DOHH2 (cell line): ENCODE data around the gene CREM.

ENCODE experiments used
- EZH2phosphoT487 ChIP-seq: fragments of 200-600 bp; sonication (generic); IDR thresholded peaks from 2 replicates; pipeline ENCODE4 v1.6.1; 2017; ENCODE audit warnings: borderline replicate concordance, mild to moderate bottlenecking, antibody characterized with exemption, low read length, moderate library complexity, mixed read lengths
- TF ChIP-seq, protein P1 (sequence below): fragments of 200-600 bp; sonication (generic); IDR thresholded peaks from one replicate; pipeline ENCODE4 v1.5.1; 2014; ENCODE audit warnings: antibody characterized with exemption, mild to moderate bottlenecking, low read depth, low read length; ENCODE audit not compliant: poor library complexity, severe bottlenecking

- TF ChIP-seq, protein P1, sequence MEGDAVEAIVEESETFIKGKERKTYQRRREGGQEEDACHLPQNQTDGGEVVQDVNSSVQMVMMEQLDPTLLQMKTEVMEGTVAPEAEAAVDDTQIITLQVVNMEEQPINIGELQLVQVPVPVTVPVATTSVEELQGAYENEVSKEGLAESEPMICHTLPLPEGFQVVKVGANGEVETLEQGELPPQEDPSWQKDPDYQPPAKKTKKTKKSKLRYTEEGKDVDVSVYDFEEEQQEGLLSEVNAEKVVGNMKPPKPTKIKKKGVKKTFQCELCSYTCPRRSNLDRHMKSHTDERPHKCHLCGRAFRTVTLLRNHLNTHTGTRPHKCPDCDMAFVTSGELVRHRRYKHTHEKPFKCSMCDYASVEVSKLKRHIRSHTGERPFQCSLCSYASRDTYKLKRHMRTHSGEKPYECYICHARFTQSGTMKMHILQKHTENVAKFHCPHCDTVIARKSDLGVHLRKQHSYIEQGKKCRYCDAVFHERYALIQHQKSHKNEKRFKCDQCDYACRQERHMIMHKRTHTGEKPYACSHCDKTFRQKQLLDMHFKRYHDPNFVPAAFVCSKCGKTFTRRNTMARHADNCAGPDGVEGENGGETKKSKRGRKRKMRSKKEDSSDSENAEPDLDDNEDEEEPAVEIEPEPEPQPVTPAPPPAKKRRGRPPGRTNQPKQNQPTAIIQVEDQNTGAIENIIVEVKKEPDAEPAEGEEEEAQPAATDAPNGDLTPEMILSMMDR: no peak
- no peak for TF ChIP-seq EZH2phosphoT487
Measured at GRCh38 chr10:35140126-35140525, 13.5 kb downstream of the CREM start.
